Measurements from ENCODE around the gene TMEM141. TPM values are rescaled to one million over a fixed set of nuclear protein-coding genes. Genes with fewer than 3 reads are reported as not detected.

Gene TMEM141
- polyA plus RNA-seq (2013, experiment 1 of 2), result 34.7 TPM
- polyA plus RNA-seq (2013, experiment 2 of 2), result 37.5 TPM

DNA sequence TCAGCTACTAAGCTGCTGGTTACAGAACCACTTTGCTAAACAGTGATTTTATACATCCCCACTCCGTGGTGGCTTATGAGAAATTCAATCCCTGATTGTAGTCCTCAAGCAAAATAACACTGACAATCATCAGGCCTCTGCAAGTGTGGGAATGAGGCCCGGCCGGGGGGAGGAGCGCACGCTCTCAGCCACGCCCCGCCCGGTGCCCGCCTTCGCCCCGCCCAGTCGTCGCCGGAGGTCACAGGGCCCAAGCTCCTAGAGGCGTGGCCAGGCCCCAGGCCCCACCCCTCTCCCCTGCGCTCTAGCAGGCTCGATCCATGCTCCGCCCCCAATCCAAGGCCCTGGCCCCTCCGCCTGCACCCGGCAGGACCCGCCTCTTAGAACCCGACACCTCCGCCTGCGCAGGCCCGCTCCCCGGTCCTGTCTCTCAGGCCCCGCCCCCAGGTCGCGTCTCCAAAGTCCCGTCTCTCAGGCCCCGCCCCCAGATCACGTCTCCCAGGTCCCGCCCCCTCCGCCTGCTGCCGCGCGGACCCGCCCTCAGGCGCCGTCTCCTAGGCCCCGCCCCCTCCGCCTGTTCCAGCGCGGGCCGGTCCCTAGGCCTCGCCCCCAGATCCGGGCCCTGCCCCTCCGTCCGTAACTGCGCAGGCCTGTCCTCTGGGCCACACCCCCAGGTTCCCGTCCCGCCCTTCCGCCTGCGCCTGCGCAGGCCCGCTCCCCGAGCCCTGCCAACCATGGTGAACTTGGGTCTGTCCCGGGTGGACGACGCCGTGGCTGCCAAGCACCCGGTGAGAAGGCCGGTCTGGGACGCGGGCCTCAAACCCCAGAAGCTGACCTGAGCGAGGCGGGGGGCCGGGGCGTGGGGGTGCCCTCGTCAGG, at the start of gene TMEM141:
TMEM141 (plus strand) TSS at position 705 of the 876 bp plus-strand sequence; CDS start at position 732, 27 bp downstream.
- WGBS, result under 1% methylated on average over 70 of the region's 70 CpGs
- Histone ChIP-seq H3K9me3 (ENCODE audit: insufficient read depth, low read depth, low read length) (no peaks in the 10 kb centered on the region), H3K27me3 (ENCODE audit: insufficient read depth, low read length) (no peaks in the 10 kb centered on the region; the same call in 1 of the 2 replicates), H3K9ac (ENCODE audit: low read depth, low read length) (peak within 1 kb of the TSS; percentile 62), H3K4me1 (ENCODE audit: insufficient read depth, low read length) (peaks cover 5% of the 10 kb centered on the region; the same call in 1 of the 2 replicates), H3K4me3 (ENCODE audit: low read length) (peak within 1 kb of the TSS; percentile 81), H3K36me3 (ENCODE audit: insufficient read depth, low read length) (peaks cover 4% of the 10 kb centered on the region; the same call in 1 of the 2 replicates), H3K27ac (ENCODE audit: low read depth, low read length) (peak within 1 kb of the TSS; percentile 69; the same call in 1 of the 2 replicates)

DNA sequence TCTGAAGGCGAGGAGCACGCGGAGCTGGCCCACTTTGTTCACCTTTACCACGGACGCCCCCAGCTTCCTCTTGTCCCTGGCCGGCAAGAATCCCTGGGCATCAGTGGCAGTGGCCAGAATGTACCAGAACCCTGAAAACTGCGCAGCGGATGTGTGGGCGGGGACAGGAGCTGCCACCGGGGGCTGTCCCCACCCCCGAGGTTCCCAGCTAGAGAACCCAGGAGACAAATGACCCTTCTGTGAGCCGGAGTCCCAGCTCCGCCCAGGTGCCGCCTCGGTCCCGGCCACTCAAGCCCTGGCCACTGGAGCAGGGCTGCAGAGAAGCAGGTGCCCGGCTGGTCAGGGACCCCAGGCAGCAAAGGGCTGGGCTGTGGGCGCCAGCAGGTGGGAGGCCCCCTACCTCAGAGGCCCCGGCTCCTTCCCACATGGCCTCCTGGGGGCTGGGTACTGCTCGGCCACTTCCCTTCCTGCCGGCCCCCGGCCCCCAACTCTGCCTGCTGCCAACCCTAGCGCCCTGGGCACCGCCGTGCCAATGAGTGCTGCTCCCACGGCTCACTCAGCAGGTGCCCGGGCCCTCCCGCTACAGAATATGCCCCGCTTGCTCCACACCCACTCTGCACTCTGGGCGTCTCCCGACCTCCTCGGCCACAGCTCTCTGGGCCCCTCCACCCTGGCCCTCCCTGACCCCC, 49.1 kb upstream of the TMEM141 start:
- no peak overlapping the region for H3K27ac ChIP-seq (ENCODE audit: low read depth, low read length)
- no peaks in the 10 kb centered on the region for H3K9me3 ChIP-seq (ENCODE audit: insufficient read depth, low read depth, low read length)
- H3K36me3 ChIP-seq (ENCODE audit: insufficient read depth, low read length), result no peaks in the 10 kb centered on the region
- no peaks in the 10 kb centered on the region for H3K4me1 ChIP-seq (ENCODE audit: insufficient read depth, low read length)
- 85% methylated on average over 32 of the region's 32 CpGs for WGBS
- no peak overlapping the region for H3K9ac ChIP-seq (ENCODE audit: low read depth, low read length)
- no peak overlapping the region for H3K4me3 ChIP-seq (ENCODE audit: low read length)
- no peaks in the 10 kb centered on the region for H3K27me3 ChIP-seq (ENCODE audit: insufficient read depth, low read length)

DNA sequence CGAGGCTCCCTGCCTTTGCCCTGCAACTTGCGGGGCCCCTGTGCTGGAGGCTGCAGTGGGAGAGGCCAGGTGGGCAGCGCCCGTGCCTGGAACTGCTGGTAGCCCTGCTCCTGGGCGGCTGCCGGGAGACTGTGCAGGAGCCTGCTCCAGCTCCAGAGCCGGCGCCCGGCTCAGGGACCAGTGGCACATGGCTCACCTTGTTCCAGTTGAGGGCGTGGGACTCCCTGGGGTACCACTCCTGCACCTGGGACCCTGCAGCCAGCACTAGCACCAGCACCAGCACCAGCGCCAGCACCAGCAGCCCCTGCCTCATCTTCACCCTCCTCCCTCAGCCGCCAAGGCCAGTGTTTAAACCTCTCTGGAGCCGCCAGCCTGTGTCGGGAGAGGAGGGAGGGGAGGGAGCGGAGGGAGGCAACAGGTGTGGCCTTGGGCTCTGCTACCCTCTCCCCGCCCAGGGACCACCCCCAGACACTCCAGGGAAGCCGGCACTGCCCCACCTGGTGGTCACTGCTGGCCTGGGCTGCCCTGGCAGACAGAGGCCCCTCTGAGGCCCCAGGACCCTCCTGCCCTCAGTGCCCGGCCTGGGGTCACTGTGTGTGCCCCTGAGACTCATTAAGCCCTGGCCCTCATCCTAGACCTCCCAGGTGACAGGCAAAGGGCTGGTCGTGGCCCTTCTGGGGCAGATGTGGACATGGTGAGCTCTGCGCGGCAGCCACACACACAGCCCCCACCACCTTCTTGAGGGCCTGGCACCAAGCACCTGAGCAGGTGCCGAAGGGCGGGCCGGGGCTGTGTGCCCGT, 48.4 kb upstream of the TMEM141 start, which contains the start of gene LCN10:
LCN10 (minus strand) TSS at position 350 of the 801 bp plus-strand sequence; CDS start at position 313, 37 bp downstream.
- H3K4me3 ChIP-seq (ENCODE audit: low read length), result 0 out of 2 replicates have a peak within 1 kb of the TSS, but pooled peaks have one; percentile 21
- no peak within 1 kb of the TSS for H3K9ac ChIP-seq (ENCODE audit: low read depth, low read length)
- no peaks in the 10 kb centered on the region for H3K9me3 ChIP-seq (ENCODE audit: insufficient read depth, low read depth, low read length)
- 77% methylated on average over 21 of the region's 25 CpGs for WGBS
- H3K4me1 ChIP-seq (ENCODE audit: insufficient read depth, low read length), result no peaks in the 10 kb centered on the region
- H3K27me3 ChIP-seq (ENCODE audit: insufficient read depth, low read length), result no peaks in the 10 kb centered on the region
- no peak within 1 kb of the TSS for H3K27ac ChIP-seq (ENCODE audit: low read depth, low read length)
- H3K36me3 ChIP-seq (ENCODE audit: insufficient read depth, low read length), result no peaks in the 10 kb centered on the region

DNA sequence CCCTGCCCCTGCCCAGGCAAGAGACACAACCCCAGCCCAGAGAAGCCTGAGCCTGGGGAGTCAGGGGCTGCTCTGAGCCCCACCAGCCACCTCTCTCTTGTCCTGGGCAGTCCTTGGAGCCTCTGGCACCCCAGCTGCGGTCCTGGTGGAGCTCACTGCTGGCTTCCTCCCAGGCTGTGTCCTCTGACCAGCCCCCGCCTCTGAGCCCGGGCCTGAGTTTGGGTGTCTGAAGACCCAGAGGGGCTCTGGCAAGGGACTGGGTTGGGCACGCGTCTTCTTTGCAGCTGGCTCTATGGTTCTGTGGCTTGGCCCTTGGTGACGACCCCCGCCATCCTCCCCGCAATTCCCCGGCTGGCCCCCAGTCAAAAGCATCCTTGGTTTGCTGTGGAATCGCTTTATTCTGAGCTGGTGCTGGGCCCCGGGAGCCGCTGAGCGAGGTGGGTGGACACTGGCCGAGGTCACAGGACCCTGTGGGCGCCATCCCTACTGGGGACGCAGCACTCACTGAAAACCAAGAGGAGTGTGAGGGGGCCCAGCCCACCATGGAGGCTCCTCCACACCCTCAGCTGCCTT, 47.4 kb upstream of the TMEM141 start:
- no peaks in the 10 kb centered on the region for H3K27me3 ChIP-seq (ENCODE audit: insufficient read depth, low read length)
- H3K36me3 ChIP-seq (ENCODE audit: insufficient read depth, low read length), result no peaks in the 10 kb centered on the region
- no peaks in the 10 kb centered on the region for H3K4me1 ChIP-seq (ENCODE audit: insufficient read depth, low read length)
- 92% methylated on average over 16 of the region's 16 CpGs for whole genome bisulfite sequencing
- no peak overlapping the region for H3K9ac ChIP-seq (ENCODE audit: low read depth, low read length)
- H3K4me3 ChIP-seq (ENCODE audit: low read length), result no peak overlapping the region
- no peaks in the 10 kb centered on the region for H3K9me3 ChIP-seq (ENCODE audit: insufficient read depth, low read depth, low read length)
- no peak overlapping the region for H3K27ac ChIP-seq (ENCODE audit: low read depth, low read length)

DNA sequence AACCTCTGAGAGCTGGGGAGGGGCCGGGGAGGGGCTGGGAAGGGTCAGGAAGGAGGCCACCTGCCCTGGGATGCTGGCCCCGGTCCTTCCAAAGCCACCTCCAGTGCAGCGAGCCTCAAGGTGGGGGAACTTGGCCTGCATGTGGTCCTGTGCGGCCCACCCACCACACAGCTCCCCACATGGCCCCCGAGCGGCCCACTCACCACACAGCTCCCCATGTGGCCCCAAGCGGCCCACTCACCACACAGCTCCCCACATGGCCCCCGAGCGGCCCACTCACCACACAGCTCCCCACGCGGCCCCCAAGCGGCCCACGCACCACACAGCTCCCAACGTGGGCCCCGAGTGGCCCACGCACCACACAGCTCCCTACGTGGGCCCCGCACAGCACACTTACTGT, 46.4 kb upstream of the TMEM141 start:
- H3K27me3 ChIP-seq (ENCODE audit: insufficient read depth, low read length), result no peaks in the 10 kb centered on the region
- WGBS, result 92% methylated on average over 18 of the region's 18 CpGs

DNA sequence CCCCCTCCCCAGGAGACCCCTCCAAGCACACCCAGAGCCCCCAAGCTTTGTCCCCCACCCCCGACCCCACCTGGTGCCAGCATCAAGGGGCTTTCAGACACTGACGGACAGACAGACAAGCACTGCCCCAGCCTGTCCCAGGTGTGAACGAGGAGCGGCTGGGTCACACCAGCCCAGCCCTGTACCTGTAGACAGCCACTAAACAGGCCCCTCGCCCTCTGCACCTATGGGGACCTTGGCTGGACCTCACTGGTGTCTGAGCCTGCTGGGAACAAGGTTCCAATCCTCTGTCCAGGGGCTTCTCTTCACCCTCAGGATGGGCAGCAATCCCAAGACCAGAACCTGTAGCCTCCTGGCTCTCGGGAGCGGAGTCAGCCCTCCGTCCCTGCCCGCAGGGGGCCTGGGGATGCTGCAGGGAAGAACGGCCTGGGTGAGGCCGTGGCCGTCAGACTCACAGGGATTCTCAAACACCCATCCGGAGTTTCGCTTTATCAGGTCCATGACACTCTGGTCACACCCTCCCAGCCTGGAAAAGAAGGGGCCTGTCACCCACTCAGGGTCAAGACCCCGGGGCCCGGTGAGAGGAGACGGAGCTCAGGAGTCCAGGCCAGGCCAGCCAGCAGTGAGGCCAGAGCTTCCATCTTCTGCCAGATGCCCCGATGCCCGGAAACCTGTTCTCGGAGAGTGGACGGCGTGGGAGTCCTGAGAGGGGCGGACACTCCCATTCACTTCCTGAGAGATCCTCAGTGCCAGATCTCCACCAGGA, 45.6 kb upstream of the TMEM141 start:
- Histone ChIP-seq H3K4me3 (ENCODE audit: low read length) (no peak overlapping the region), H3K27ac (ENCODE audit: low read depth, low read length) (no peak overlapping the region), H3K4me1 (ENCODE audit: insufficient read depth, low read length) (no peaks in the 10 kb centered on the region), H3K9ac (ENCODE audit: low read depth, low read length) (no peak overlapping the region), H3K27me3 (ENCODE audit: insufficient read depth, low read length) (no peaks in the 10 kb centered on the region), H3K36me3 (ENCODE audit: insufficient read depth, low read length) (no peaks in the 10 kb centered on the region), H3K9me3 (ENCODE audit: insufficient read depth, low read depth, low read length) (no peaks in the 10 kb centered on the region)
- WGBS, result 88% methylated on average over 23 of the region's 23 CpGs

More for the DNA sequence above, 46.4 kb upstream of the TMEM141 start:
- Histone ChIP-seq H3K4me1 (ENCODE audit: insufficient read depth, low read length) (no peaks in the 10 kb centered on the region), H3K27ac (ENCODE audit: low read depth, low read length) (no peak overlapping the region), H3K36me3 (ENCODE audit: insufficient read depth, low read length) (no peaks in the 10 kb centered on the region), H3K4me3 (ENCODE audit: low read length) (no peak overlapping the region), H3K9me3 (ENCODE audit: insufficient read depth, low read depth, low read length) (no peaks in the 10 kb centered on the region), H3K9ac (ENCODE audit: low read depth, low read length) (no peak overlapping the region)

DNA sequence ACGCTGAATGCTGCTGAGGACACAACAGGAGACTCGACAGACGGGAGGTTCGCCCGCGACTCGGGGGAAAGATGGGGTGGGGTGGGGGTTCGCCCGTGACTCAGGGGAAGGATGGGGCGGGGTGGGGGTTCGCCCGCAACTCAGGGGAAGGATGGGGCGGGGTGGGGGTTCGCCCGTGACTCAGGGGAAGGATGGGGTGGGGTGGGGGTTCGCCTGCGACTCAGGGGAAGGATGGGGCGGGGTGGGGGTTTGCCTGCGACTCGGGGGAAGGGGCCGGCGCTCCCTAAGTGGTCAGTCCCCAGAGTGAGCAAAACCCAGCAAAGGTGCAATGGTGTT, 45.0 kb upstream of the TMEM141 start:
- H3K9ac ChIP-seq (ENCODE audit: low read depth, low read length), result no peak overlapping the region
- no peaks in the 10 kb centered on the region for H3K4me1 ChIP-seq (ENCODE audit: insufficient read depth, low read length)
- no peaks in the 10 kb centered on the region for H3K27me3 ChIP-seq (ENCODE audit: insufficient read depth, low read length)
- whole genome bisulfite sequencing, result 96% methylated on average over 8 of the region's 22 CpGs
- no peak overlapping the region for H3K4me3 ChIP-seq (ENCODE audit: low read length)
- H3K9me3 ChIP-seq (ENCODE audit: insufficient read depth, low read depth, low read length), result no peaks in the 10 kb centered on the region
- no peak overlapping the region for H3K27ac ChIP-seq (ENCODE audit: low read depth, low read length)
- no peaks in the 10 kb centered on the region for H3K36me3 ChIP-seq (ENCODE audit: insufficient read depth, low read length)

DNA sequence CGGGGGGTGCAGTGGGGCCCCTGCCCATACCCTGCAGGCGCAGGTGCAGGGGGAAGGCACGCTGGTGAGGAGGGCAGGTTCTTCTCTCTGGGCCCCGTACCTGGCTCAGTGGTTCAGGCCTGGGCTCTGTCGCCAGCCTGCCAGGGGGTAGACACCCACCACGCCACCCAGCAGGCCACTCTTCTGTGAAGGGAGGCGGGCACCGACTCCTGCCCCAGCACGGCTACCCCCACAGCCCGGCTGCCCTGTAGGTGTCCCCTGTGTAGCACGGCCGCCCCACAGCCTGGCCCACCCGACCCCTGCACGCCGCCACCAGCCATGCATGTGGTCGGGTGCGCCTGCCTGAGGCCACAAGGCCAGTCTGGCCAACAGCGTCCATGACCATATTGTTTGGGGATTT, 44.5 kb upstream of the TMEM141 start:
- no peaks in the 10 kb centered on the region for H3K36me3 ChIP-seq (ENCODE audit: insufficient read depth, low read length)
- H3K9me3 ChIP-seq (ENCODE audit: insufficient read depth, low read depth, low read length), result no peaks in the 10 kb centered on the region
- no peak overlapping the region for H3K4me3 ChIP-seq (ENCODE audit: low read length)
- no peaks in the 10 kb centered on the region for H3K27me3 ChIP-seq (ENCODE audit: insufficient read depth, low read length)
- no peaks in the 10 kb centered on the region for H3K4me1 ChIP-seq (ENCODE audit: insufficient read depth, low read length)
- no peak overlapping the region for H3K27ac ChIP-seq (ENCODE audit: low read depth, low read length)
- WGBS, result 94% methylated on average over 18 of the region's 18 CpGs
- no peak overlapping the region for H3K9ac ChIP-seq (ENCODE audit: low read depth, low read length)

DNA sequence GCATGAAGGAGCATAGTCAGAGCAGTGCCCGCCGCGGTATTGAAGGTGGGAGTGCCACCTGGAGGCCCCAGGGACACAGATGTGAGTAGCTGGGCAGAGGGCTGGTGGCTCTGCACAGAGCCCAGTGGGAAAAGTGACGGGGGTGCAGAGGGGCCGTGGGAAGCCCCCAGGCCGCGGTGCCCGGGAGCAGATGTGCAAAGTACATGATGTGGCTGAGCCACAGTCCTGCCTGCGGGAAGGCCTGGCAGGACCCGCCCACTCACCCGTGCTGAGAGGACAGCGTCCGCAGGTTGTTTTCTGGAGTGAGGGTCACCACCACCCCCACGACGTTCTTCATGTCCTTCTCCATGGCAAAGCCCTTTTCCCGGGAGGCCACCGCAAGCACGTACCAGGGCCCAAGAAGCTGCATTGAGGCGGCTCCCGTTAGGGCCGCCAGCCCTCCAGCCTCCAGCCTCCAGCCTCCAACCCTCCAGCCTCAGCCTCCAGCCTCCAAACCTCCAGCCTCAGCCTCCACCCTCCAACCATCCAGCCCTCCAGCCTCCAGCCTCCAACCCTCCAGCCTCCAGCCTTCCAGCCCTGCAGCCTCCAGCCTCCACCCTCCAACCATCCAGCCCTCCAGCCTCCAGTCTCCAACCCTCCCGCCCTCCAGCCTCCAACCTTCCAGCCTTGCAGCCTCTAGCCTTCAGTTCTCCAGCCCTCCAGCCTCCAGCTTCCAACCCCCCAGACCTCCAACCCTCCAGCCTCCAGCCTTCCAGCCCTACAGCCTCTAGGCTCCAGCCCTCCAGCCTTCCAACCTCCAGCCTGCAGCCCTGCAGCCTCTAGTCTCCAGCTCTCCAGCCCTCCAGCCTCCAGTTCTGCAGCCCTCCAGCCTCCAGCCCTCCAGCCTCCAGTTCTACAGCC, 43.7 kb upstream of the TMEM141 start:
- 91% methylated on average over 22 of the region's 22 CpGs for WGBS
- Histone ChIP-seq H3K4me1 (ENCODE audit: insufficient read depth, low read length) (no peaks in the 10 kb centered on the region), H3K9ac (ENCODE audit: low read depth, low read length) (no peak overlapping the region), H3K27me3 (ENCODE audit: insufficient read depth, low read length) (no peaks in the 10 kb centered on the region), H3K27ac (ENCODE audit: low read depth, low read length) (no peak overlapping the region), H3K36me3 (ENCODE audit: insufficient read depth, low read length) (no peaks in the 10 kb centered on the region), H3K4me3 (ENCODE audit: low read length) (no peak overlapping the region), H3K9me3 (ENCODE audit: insufficient read depth, low read depth, low read length) (no peaks in the 10 kb centered on the region)
